Activated naive CD4-positive, alpha-beta T cell treated with anti-CD3 and anti-CD28 coated beads for 36 hours (primary cell): Measurements from ENCODE around the gene FBXL19. TPM values are rescaled to one million over a fixed set of nuclear protein-coding genes. Genes with fewer than 3 reads are reported as not detected.
A peak's percentile ranks its signal among the peaks of the same experiment; 100 is the strongest.
"Not testable (repeated sequence)": the region's sequence is repeated elsewhere in the genome, so short reads cannot be mapped to it uniquely, and the experiment has no call there.

Experiments used
- CTCF ChIA-PET: fragments of 350-600 bp; sonication (Branson Sonifier 250); formaldehyde crosslinking; loops from one replicate; lab custom pipeline; 2021; ENCODE audit warnings: antibody characterized with exemption; lab: Charles Lee
- DNase-seq: peaks from one replicate; pipeline ENCODE4 v3.0.0-alpha.2; 2020
- H3K27ac Mint-ChIP-seq: one replicate; pipeline ENCODE4 v1.8.0; 2021; ENCODE audit warnings: mild to moderate bottlenecking, mixed read lengths
- H3K27me3 Mint-ChIP-seq: one replicate; pipeline ENCODE4 v1.8.0; 2021; ENCODE audit warnings: low read depth, mixed read lengths
- H3K36me3 Mint-ChIP-seq: one replicate; pipeline ENCODE4 v1.8.0; 2021; ENCODE audit warnings: low read depth, mixed read lengths
- H3K4me1 Mint-ChIP-seq: one replicate; pipeline ENCODE4 v1.8.0; 2021; ENCODE audit warnings: low read depth, mixed read lengths
- H3K4me3 Mint-ChIP-seq: one replicate; pipeline ENCODE4 v1.8.0; 2021; ENCODE audit warnings: mild to moderate bottlenecking, moderate library complexity, mixed read lengths
- H3K9me3 Mint-ChIP-seq: one replicate; pipeline ENCODE4 v1.8.0; 2021; ENCODE audit warnings: mixed read lengths
- intact Hi-C: fragments of 100-400 bp; cut with micrococcal nuclease; formaldehyde crosslinking; loops from one replicate; pipeline ENCODE4 v1.15.1; 2023
- total RNA-seq, 2 experiments: library from RNA; stranded (reverse); gene quantifications; one replicate each; pipeline ENCODE4 v1.2.3, GENCODE V29; 2021

The FBXL19 gene
- total RNA-seq, 2 experiments from 2014 or later: 13.6 to 15.2 TPM

DNA sequence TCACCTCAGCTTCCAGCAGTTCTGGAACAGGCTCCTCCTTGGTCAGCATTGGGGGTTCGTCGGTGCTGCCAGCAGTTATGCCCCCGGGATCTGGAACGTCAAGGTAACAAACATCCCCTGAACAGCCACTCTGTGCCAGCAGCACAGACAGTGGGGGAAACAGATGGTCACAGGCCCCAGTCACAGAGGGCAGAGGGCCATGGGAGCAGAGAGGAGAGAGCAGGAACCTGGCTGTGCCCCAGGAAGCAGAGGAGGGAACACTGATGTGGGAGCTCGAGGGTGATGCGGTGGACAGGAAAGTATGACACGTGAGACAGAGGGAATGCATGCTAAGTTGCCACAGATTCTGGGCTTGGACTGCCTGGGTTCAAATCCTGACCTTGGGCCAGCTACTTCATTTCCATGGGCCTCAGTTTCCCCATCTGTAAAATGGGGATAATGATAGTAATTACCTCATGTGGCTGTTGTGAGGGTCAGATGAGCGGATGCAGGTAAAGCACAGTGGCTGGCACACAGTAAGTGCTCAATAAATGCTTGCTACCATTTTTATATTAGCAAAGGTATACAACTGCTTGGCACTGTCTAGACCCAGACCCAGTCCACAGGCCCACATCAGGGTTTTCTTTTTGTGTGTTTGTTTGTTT, 34.4 kb upstream of the FBXL19 start:
- H3K9me3 Mint-ChIP-seq: no peaks in the 10 kb centered on the region
- H3K36me3 Mint-ChIP-seq: peaks cover 14% of the 10 kb centered on the region
- CTCF ChIA-PET: no interaction called here
- H3K4me1 Mint-ChIP-seq: peaks cover 20% of the 10 kb centered on the region
- no peak for DNase-seq
- H3K27me3 Mint-ChIP-seq: no peaks in the 10 kb centered on the region
- no peak overlapping the region for H3K27ac Mint-ChIP-seq
- intact Hi-C loops: no loop called here
- no peak overlapping the region for H3K4me3 Mint-ChIP-seq

DNA sequence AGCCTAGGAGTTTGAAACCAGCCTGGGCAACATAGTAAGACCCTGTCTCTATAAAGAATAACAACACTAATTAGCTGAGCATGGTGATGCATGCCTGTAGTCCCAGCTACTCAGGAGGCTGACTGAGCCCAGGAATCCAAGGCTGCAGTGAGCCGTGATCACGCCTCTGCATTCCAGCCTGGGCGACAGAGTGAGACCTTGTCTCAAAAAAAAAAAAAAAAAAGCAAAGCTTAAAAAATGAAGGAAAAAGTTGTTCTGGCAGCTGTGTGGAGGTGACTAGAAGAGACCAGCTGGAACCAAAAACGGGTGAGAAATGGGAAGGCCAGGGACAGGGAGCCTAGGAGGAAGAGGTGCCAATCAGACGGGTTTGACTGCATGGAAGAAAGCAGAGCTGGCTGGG, 33.7 kb upstream of the FBXL19 start:
- Mint-ChIP-seq H3K36me3 (peaks cover 14% of the 10 kb centered on the region), H3K27me3 (no peaks in the 10 kb centered on the region), H3K27ac (no peak overlapping the region), H3K9me3 (no peaks in the 10 kb centered on the region), H3K4me3 (no peak overlapping the region), H3K4me1 (peaks cover 27% of the 10 kb centered on the region)
- CTCF ChIA-PET: interaction anchor here (2.8 kb wide), 1 partner anchor 45 kb away, joined by 13 read pairs; no protein-coding TSS in a partner anchor
- no peak for DNase-seq
- intact Hi-C loops: no loop called here

DNA sequence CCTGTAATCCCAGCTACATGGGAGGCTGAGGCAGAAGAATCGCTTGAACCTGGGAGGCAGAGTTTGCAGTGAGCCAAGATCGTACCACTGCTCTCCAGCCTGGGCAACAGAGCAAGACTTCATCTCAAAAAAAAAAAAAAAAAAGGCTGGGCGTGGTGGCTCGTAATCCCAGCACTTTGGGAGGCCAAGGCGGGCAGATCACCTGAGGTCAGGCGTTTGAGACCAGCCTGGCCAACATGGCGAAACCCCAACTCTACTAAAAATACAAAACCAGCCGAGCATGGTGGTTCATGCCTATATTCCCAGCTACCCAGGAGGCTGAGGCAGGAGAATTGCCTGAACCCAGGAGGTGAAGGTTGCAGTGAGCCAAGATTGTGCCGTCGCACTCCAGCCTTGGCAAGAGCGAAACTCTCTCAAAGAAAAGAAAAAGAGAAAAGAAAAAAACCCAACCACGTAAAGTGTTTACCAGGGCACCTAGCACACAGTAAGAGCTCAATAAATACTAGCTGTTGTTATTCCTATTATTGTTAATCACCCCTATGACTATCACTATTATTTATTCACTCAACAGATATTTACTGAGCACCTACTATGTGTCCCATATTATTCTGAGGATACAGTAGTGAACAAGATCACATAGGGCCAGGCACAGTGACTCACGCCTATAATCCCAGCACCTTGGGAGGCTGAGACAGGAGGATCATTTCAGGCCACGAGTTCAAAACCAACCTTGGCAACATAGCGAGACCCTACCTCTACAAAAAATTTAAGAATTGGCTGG, 32.1 kb upstream of the FBXL19 start:
- H3K4me3 Mint-ChIP-seq, intact Hi-C loops, H3K27me3 Mint-ChIP-seq, H3K9me3 Mint-ChIP-seq, DNase-seq, H3K27ac Mint-ChIP-seq: not testable (repeated sequence)
- H3K36me3 Mint-ChIP-seq: peaks cover 14% of the 10 kb centered on the region
- peaks cover 32% of the 10 kb centered on the region for H3K4me1 Mint-ChIP-seq
- CTCF ChIA-PET: interaction anchor here (2.8 to 3.1 kb wide), 2 partner anchors 12 to 47 kb away, joined by 13 to 23 read pairs; no protein-coding TSS in a partner anchor

GRCh38 chr16:30892670-30893416, 30.5 kb upstream of the FBXL19 start:
- intact Hi-C loops: no loop called here
- Mint-ChIP-seq H3K4me3 (peak overlapping the region; percentile 84), H3K27ac (peak overlapping the region; percentile 69), H3K36me3 (peaks cover 13% of the 10 kb centered on the region), H3K4me1 (peaks cover 39% of the 10 kb centered on the region), H3K27me3 (no peaks in the 10 kb centered on the region), H3K9me3 (no peaks in the 10 kb centered on the region)
- CTCF ChIA-PET: interaction anchor here (1.2 to 3.1 kb wide), 3 partner anchors 10 to 15 kb away, joined by 3 to 23 read pairs (median 4); no protein-coding TSS in a partner anchor
- DNase-seq: peak; percentile 15

- CTCF ChIA-PET: interaction anchor here (1.2 to 3.1 kb wide), 3 partner anchors 10 to 16 kb away, joined by 3 to 23 read pairs (median 4); no protein-coding TSS in a partner anchor
- peaks cover 39% of the 10 kb centered on the region for H3K4me1 Mint-ChIP-seq
- intact Hi-C loops: no loop called here
These were observed 30.0 kb upstream of the FBXL19 start for GRCh38 chr16:30893417-30893743.

DNA sequence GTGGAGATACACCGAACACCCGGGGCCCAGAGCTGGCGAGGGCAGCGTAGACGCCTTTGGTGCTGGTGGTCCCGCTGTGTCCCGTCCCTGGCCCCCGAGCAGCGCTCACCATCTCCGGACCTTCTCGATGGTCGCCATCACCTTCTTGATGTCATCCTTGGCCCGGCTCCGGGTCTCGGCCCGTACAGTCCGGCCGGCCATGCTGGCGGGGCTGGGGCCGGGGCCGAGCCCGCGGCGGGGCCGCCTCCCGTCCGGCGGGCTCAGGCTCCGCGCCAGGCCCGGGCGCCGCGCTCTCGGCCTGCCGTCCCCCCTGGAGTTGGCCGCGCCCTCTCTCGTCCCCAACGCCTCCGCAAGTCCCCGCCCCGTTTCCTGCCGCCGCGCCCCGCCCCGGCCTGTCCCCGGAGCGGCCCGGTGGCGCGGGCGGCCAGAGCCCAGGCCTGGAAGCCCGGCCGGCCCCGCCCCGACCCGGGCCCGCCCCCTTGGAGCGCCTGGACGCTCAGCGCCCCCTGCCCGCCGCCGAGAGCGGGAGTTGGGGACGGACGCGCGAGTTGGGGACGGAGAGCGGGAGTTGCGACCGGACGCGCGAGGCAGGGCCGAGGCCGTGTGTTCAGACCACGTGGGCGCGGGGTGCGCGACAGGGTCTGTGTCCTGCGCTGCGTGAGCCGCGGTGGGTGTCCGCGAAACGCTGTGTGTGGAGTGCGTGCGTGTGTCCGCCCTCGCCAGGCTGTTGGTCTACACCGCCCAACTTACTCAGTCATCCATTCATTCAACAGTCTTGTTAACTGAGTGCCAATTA, 29.4 kb upstream of the FBXL19 start, which contains the start of gene BCL7C:
TSS of gene BCL7C (minus strand) at position 334 of the 796 bp plus-strand sequence. CDS start at position 201, 133 bp downstream.
- peak within 1 kb of the TSS; percentile 84 for H3K4me3 Mint-ChIP-seq
- H3K9me3 Mint-ChIP-seq: no peaks in the 10 kb centered on the region

More at GRCh38 chr16:30893417-30893743, 30.0 kb upstream of the FBXL19 start:
- no peaks in the 10 kb centered on the region for H3K27me3 Mint-ChIP-seq
- H3K36me3 Mint-ChIP-seq: peaks cover 13% of the 10 kb centered on the region
- peak; percentile 23 for DNase-seq
- H3K4me3 Mint-ChIP-seq: peak overlapping the region; percentile 84
- no peaks in the 10 kb centered on the region for H3K9me3 Mint-ChIP-seq
- peak overlapping the region; percentile 69 for H3K27ac Mint-ChIP-seq

DNA sequence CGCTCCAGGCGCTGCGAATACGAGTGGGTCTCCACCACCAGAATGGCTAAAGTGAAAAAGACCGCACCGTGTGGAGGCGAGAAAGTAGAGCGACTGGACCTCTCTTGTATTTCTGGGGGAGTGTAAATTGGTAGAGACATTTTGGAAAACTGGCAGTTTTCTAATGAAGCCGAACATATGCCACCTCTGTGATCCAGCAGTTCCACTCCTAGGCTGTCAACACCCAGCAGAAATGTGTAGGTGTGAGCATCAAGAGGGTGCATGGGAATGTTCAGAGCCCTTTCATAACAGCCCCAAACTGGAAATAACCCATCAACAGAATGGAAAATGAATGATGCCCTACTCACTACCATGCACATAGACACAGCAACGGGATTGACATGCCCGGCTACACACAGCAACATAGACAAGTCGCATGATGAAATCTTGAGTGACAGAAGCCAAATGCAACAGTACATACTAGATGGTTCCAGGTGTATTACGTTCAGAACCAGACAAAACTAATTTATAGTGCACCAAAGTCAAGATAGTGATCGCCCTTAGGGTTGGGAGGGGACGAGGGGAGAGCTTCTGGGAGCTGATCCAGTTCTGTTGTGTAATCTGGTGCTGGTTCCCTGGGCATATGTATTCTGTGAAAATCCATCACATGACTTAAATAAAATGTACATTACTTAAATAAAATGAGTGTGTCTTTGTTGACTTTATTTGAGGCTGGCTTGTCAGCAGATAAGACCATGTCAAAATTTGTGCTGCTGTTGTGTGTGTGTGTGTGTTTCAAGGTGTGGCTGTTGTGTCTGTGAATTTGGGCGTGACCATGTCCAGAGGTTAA, 28.6 kb upstream of the FBXL19 start:
- DNase-seq: no peak
- CTCF ChIA-PET: interaction anchor here (0.6 kb wide), 1 partner anchor 481 kb away, joined by 4 read pairs; no protein-coding TSS in a partner anchor
- no peaks in the 10 kb centered on the region for H3K9me3 Mint-ChIP-seq
- no peaks in the 10 kb centered on the region for H3K27me3 Mint-ChIP-seq
- H3K27ac Mint-ChIP-seq: peak overlapping the region; percentile 78
- peak overlapping the region; percentile 76 for H3K4me3 Mint-ChIP-seq
- H3K36me3 Mint-ChIP-seq: peaks cover 5% of the 10 kb centered on the region
- intact Hi-C loops: loop anchor here (1.0 to 2.0 kb wide), 5 partner anchors 19 to 132 kb away; partner anchors contain the start of genes CFAP119, ORAI3 and RNF40
- peaks cover 39% of the 10 kb centered on the region for H3K4me1 Mint-ChIP-seq

More for the DNA sequence above, 29.4 kb upstream of the FBXL19 start, which contains the start of gene BCL7C:
- H3K27ac Mint-ChIP-seq: peak within 1 kb of the TSS; percentile 78
- CTCF ChIA-PET: interaction anchor here (1.6 to 3.1 kb wide), 2 partner anchors 9 to 17 kb away, joined by 4 to 23 read pairs; no protein-coding TSS in a partner anchor
- H3K4me1 Mint-ChIP-seq: peaks cover 39% of the 10 kb centered on the region
- DNase-seq: peak; percentile 90
- H3K36me3 Mint-ChIP-seq: peaks cover 7% of the 10 kb centered on the region
- intact Hi-C loops: loop anchor here (1.0 to 2.0 kb wide), 5 partner anchors 19 to 132 kb away; partner anchors contain the start of genes CFAP119, ORAI3 and RNF40
- H3K27me3 Mint-ChIP-seq: no peaks in the 10 kb centered on the region

DNA sequence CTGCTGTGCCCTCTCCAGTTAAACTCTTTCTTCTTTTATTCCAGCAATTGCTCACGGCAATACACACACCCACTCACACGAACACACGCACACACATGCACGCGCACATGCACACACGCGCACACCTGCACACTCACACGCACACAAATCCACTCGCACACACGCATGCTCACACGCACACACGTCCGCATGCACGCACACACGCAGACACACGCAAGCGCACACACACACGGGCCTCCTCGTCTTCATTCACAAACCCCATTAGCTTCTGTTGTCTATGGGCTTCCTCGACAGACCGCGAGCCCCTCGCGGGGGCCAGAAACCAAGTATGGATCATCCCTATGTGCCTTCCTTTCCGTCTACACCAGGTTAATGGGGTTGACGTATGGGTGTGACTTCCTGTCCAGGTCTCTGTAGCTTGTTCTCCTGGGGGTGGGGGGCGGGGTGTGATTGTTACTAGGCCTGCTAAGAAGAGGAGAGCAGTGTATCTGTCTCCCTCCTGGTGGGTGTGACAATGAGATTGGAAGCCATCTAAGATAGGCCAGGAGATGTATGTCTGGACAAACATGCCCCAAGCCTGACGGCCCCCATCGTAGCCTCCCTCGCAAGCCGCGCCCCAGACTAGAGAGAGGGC, 27.6 kb upstream of the FBXL19 start:
- Mint-ChIP-seq H3K36me3 (peaks cover 3% of the 10 kb centered on the region), H3K9me3 (no peaks in the 10 kb centered on the region), H3K4me1 (peaks cover 41% of the 10 kb centered on the region), H3K27me3 (no peaks in the 10 kb centered on the region), H3K27ac (peak overlapping the region; percentile 79), H3K4me3 (peak overlapping the region; percentile 10)
- CTCF ChIA-PET: interaction anchor here (0.6 kb wide), 1 partner anchor 51 kb away, joined by 3 read pairs; no protein-coding TSS in a partner anchor
- intact Hi-C loops: loop anchor here (2.0 kb wide), 1 partner anchor 53 kb away; the partner anchor contains the start of gene ORAI3
- DNase-seq: no peak

DNA sequence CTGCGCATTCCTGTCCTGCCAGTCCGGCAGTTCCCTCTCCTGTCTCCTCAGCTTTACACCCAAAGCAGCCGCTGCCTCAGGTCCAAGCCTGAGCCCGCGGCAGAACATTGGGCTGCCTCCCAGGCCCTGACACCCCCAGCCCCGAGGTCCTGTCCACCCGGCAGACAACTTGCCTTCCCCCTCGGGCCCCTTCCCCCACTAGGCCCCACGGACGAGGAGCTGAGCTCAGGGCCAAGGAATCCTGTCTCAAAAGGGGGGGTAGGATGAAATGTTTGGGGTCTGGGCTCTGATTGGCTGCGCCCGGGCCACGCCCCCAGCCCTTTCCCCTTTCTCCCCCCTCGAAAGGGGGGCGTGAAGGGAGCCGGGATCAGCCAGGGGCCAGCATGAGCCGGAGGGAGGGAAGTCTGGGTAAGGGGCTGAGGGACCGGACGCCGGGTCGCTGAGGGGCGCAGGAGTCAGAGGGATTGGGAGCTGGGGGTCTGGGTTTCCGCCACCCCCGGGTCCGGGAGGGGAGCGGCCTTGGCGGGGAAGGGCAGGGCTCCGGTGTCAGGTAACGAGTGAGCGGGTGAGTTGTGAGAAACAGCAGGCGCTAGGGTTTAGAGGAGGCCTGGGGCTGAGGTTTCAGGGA, 27.0 kb upstream of the FBXL19 start, which contains the start of gene CTF1:
TSS of gene CTF1 (plus strand) at position 354 of the 628 bp plus-strand sequence. CDS start at position 384, 30 bp downstream.
- CTCF ChIA-PET: no interaction called here
- Mint-ChIP-seq H3K4me1 (peaks cover 46% of the 10 kb centered on the region), H3K27ac (peak within 1 kb of the TSS; percentile 79), H3K36me3 (peaks cover 1% of the 10 kb centered on the region), H3K9me3 (no peaks in the 10 kb centered on the region), H3K4me3 (peak within 1 kb of the TSS; percentile 69), H3K27me3 (no peaks in the 10 kb centered on the region)
- intact Hi-C loops: no loop called here
- DNase-seq: no peak
